ENCODE measurements around the gene BRCC3.
"Not testable (repeated sequence)": the region's sequence is repeated elsewhere in the genome, so short reads cannot be mapped to it uniquely, and the experiment has no call there.

BRCC3 gene

DNA sequence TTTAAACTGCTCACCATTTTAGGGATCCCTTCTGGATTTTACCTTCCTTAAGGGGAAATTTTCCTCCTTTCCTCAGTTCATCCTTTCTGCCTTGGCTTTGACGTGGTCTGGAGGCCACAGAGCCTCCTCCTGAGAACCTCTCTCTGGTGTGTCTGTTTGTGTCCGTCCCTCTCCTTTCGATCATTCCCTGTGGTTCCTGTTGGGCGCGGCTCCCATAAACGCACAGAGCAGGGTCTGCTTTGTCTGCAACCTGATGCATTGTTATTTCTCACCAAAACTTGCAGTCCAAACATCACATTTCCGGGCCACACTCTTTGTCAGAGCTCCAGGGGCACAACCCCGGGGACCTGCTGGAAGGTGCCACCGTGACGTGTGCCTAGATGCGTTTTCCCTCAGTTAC lies 76.9 kb downstream of the BRCC3 start:
- not testable (repeated sequence) for DNase-seq

DNA sequence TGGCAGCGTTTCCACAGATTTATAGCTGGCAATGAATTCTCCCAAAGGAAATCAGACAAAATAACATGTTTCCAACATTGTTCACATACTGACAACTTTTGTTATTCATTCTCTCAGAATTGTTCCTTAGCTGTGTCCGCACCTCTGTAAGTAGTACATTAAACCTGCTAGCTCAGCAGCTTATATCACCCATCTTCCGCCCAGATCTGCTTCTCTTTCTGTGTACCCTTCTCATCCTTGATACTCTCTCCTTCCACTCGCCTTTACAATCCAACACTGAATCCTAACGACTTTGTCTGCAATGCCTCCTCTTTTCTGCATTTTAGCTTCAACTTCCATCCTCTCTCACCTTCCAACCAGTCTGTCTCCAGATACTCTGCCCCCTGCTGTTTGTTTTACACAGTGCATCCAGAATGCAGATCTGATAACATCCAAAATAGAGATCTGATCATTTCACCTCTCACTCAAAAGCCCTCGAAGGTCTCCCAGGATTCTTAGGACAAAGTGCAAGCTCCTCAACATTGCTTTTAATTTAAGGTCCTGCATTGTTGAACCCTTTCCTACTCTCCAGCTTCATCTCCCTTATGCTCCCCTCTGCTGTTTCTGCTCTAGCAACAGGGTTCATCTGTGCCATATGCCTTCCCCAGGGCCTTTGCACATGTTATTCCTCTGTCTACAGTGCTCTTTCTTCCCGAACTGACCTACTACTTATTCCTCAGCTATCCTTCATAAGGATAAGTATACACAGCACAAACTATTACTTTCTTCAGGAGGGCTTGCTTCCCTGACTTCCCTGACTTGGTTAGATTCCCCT lies 77.6 kb downstream of the BRCC3 start:
- DNase-seq, result no peak

DNA sequence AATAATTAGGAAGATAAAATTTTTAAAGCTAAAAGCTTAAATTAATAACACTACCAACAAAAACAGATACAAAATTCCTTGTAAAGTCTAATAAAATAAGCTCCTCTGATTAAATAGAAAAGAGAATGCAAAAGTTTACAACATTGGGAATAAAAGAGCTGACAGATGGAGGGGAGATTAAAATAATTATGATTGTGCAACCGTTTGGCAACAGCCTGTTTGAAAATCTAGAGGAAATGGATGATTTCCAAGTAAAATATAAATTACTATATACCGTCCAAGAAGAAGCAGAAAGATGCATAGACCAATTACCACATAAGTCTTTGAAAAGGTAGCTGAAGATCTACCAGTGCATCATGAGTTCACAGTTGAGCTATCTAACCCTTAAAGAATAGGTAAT lies 98.6 kb downstream of the BRCC3 start:
- no peak for DNase-seq
